ENCODE results near the gene GRAP2.

The GRAP2 gene

GRCh38 chr22:39908737-39909136 is 7.9 kb downstream of the GRAP2 start:
- H3K4me1 ChIP-seq (ENCODE audit: control insufficient read depth in 1 of 2, insufficient read depth in 2 of 2, low read length in 2 of 2): no peaks in the 10 kb centered on the region
- no peak overlapping the region for H3K9ac ChIP-seq (ENCODE audit: low read depth in 1 of 2, low read length in 2 of 2)
- no peaks in the 10 kb centered on the region for H3K36me3 ChIP-seq (ENCODE audit: control insufficient read depth in 1 of 2, insufficient read depth in 2 of 2, low read length in 2 of 2)
- no peaks in the 10 kb centered on the region for H3K9me3 ChIP-seq (ENCODE audit: control insufficient read depth in 1 of 2, low read length in 2 of 2)
- H3K4me3 ChIP-seq (ENCODE audit: low read depth in 1 of 2, low read length in 2 of 2): no peak overlapping the region
- H3K27ac ChIP-seq (ENCODE audit: low read depth, low read length): no peak overlapping the region
- no peaks in the 10 kb centered on the region for H3K27me3 ChIP-seq (ENCODE audit: control insufficient read depth in 1 of 2, insufficient read depth in 2 of 2, low read length in 2 of 2)

GRCh38 chr22:39910876-39911613 is 10.2 kb downstream of the GRAP2 start:
- no peaks in the 10 kb centered on the region for H3K27me3 ChIP-seq (ENCODE audit: control insufficient read depth in 1 of 2, insufficient read depth in 2 of 2, low read length in 2 of 2)

GRCh38 chr22:39913321-39913720 is 12.4 kb downstream of the GRAP2 start:
- no peak overlapping the region for H3K4me3 ChIP-seq (ENCODE audit: low read depth in 1 of 2, low read length in 2 of 2)
- H3K36me3 ChIP-seq (ENCODE audit: control insufficient read depth in 1 of 2, insufficient read depth in 2 of 2, low read length in 2 of 2): no peaks in the 10 kb centered on the region
- no peaks in the 10 kb centered on the region for H3K4me1 ChIP-seq (ENCODE audit: control insufficient read depth in 1 of 2, insufficient read depth in 2 of 2, low read length in 2 of 2)
- no peaks in the 10 kb centered on the region for H3K9me3 ChIP-seq (ENCODE audit: control insufficient read depth in 1 of 2, low read length in 2 of 2)
- no peak overlapping the region for H3K9ac ChIP-seq (ENCODE audit: low read depth in 1 of 2, low read length in 2 of 2)
- no peak overlapping the region for H3K27ac ChIP-seq (ENCODE audit: low read depth, low read length)
- no peaks in the 10 kb centered on the region for H3K27me3 ChIP-seq (ENCODE audit: control insufficient read depth in 1 of 2, insufficient read depth in 2 of 2, low read length in 2 of 2)

More at GRCh38 chr22:39910876-39911613, 10.2 kb downstream of the GRAP2 start:
- Histone ChIP-seq H3K36me3 (ENCODE audit: control insufficient read depth in 1 of 2, insufficient read depth in 2 of 2, low read length in 2 of 2) (no peaks in the 10 kb centered on the region), H3K9ac (ENCODE audit: low read depth in 1 of 2, low read length in 2 of 2) (no peak overlapping the region), H3K27ac (ENCODE audit: low read depth, low read length) (no peak overlapping the region), H3K9me3 (ENCODE audit: control insufficient read depth in 1 of 2, low read length in 2 of 2) (no peaks in the 10 kb centered on the region), H3K4me1 (ENCODE audit: control insufficient read depth in 1 of 2, insufficient read depth in 2 of 2, low read length in 2 of 2) (no peaks in the 10 kb centered on the region), H3K4me3 (ENCODE audit: low read depth in 1 of 2, low read length in 2 of 2) (no peak overlapping the region)

- Histone ChIP-seq H3K9ac (ENCODE audit: low read depth in 1 of 2, low read length in 2 of 2) (no peak overlapping the region), H3K4me1 (ENCODE audit: control insufficient read depth in 1 of 2, insufficient read depth in 2 of 2, low read length in 2 of 2) (no peaks in the 10 kb centered on the region), H3K9me3 (ENCODE audit: control insufficient read depth in 1 of 2, low read length in 2 of 2) (no peaks in the 10 kb centered on the region), H3K27ac (ENCODE audit: low read depth, low read length) (no peak overlapping the region), H3K27me3 (ENCODE audit: control insufficient read depth in 1 of 2, insufficient read depth in 2 of 2, low read length in 2 of 2) (no peaks in the 10 kb centered on the region), H3K36me3 (ENCODE audit: control insufficient read depth in 1 of 2, insufficient read depth in 2 of 2, low read length in 2 of 2) (no peaks in the 10 kb centered on the region), H3K4me3 (ENCODE audit: low read depth in 1 of 2, low read length in 2 of 2) (no peak overlapping the region)
Observed at GRCh38 chr22:39913886-39914285, 13.0 kb downstream of the GRAP2 start.

- Histone ChIP-seq H3K4me3 (ENCODE audit: low read depth in 1 of 2, low read length in 2 of 2) (no peak overlapping the region), H3K27ac (ENCODE audit: low read depth, low read length) (no peak overlapping the region), H3K4me1 (ENCODE audit: control insufficient read depth in 1 of 2, insufficient read depth in 2 of 2, low read length in 2 of 2) (no peaks in the 10 kb centered on the region)
Observed at GRCh38 chr22:39914584-39914983, 13.7 kb downstream of the GRAP2 start.

GRCh38 chr22:39915295-39915726 is 14.4 kb downstream of the GRAP2 start:
- no peak overlapping the region for H3K9ac ChIP-seq (ENCODE audit: low read depth in 1 of 2, low read length in 2 of 2)
- no peaks in the 10 kb centered on the region for H3K9me3 ChIP-seq (ENCODE audit: control insufficient read depth in 1 of 2, low read length in 2 of 2)
- H3K27ac ChIP-seq (ENCODE audit: low read depth, low read length): no peak overlapping the region
- peaks cover 3 to 7% of the 10 kb centered on the region in 2 donors for H3K27me3 ChIP-seq (ENCODE audit: control insufficient read depth in 1 of 2, insufficient read depth in 2 of 2, low read length in 2 of 2)
- no peaks in the 10 kb centered on the region for H3K36me3 ChIP-seq (ENCODE audit: control insufficient read depth in 1 of 2, insufficient read depth in 2 of 2, low read length in 2 of 2)
- no peak overlapping the region for H3K4me3 ChIP-seq (ENCODE audit: low read depth in 1 of 2, low read length in 2 of 2)
- H3K4me1 ChIP-seq (ENCODE audit: control insufficient read depth in 1 of 2, insufficient read depth in 2 of 2, low read length in 2 of 2): no peaks in the 10 kb centered on the region

More at GRCh38 chr22:39914584-39914983, 13.7 kb downstream of the GRAP2 start:
- Histone ChIP-seq H3K27me3 (ENCODE audit: control insufficient read depth in 1 of 2, insufficient read depth in 2 of 2, low read length in 2 of 2) (peaks cover 0 to under 1% of the 10 kb centered on the region in 2 donors), H3K9me3 (ENCODE audit: control insufficient read depth in 1 of 2, low read length in 2 of 2) (no peaks in the 10 kb centered on the region), H3K36me3 (ENCODE audit: control insufficient read depth in 1 of 2, insufficient read depth in 2 of 2, low read length in 2 of 2) (no peaks in the 10 kb centered on the region), H3K9ac (ENCODE audit: low read depth in 1 of 2, low read length in 2 of 2) (no peak overlapping the region)

- Histone ChIP-seq H3K27ac (ENCODE audit: low read depth, low read length) (no peak overlapping the region), H3K27me3 (ENCODE audit: control insufficient read depth in 1 of 2, insufficient read depth in 2 of 2, low read length in 2 of 2) (peaks cover 3 to 9% of the 10 kb centered on the region in 2 donors), H3K9me3 (ENCODE audit: control insufficient read depth in 1 of 2, low read length in 2 of 2) (no peaks in the 10 kb centered on the region), H3K4me3 (ENCODE audit: low read depth in 1 of 2, low read length in 2 of 2) (no peak overlapping the region), H3K4me1 (ENCODE audit: control insufficient read depth in 1 of 2, insufficient read depth in 2 of 2, low read length in 2 of 2) (no peaks in the 10 kb centered on the region), H3K9ac (ENCODE audit: low read depth in 1 of 2, low read length in 2 of 2) (no peak overlapping the region), H3K36me3 (ENCODE audit: control insufficient read depth in 1 of 2, insufficient read depth in 2 of 2, low read length in 2 of 2) (no peaks in the 10 kb centered on the region)
Observed at GRCh38 chr22:39916496-39916895, 15.6 kb downstream of the GRAP2 start.

GRCh38 chr22:39917197-39917643 is 16.3 kb downstream of the GRAP2 start:
- H3K9ac ChIP-seq (ENCODE audit: low read depth in 1 of 2, low read length in 2 of 2): no peak overlapping the region
- H3K4me3 ChIP-seq (ENCODE audit: low read depth in 1 of 2, low read length in 2 of 2): no peak overlapping the region
- H3K36me3 ChIP-seq (ENCODE audit: control insufficient read depth in 1 of 2, insufficient read depth in 2 of 2, low read length in 2 of 2): no peaks in the 10 kb centered on the region
- no peaks in the 10 kb centered on the region for H3K4me1 ChIP-seq (ENCODE audit: control insufficient read depth in 1 of 2, insufficient read depth in 2 of 2, low read length in 2 of 2)
- no peak overlapping the region for H3K27ac ChIP-seq (ENCODE audit: low read depth, low read length)
- H3K9me3 ChIP-seq (ENCODE audit: control insufficient read depth in 1 of 2, low read length in 2 of 2): no peaks in the 10 kb centered on the region
- peaks cover 3 to 9% of the 10 kb centered on the region in 2 donors for H3K27me3 ChIP-seq (ENCODE audit: control insufficient read depth in 1 of 2, insufficient read depth in 2 of 2, low read length in 2 of 2)

GRCh38 chr22:39917776-39918495 is 17.1 kb downstream of the GRAP2 start:
- no peaks in the 10 kb centered on the region for H3K36me3 ChIP-seq (ENCODE audit: control insufficient read depth in 1 of 2, insufficient read depth in 2 of 2, low read length in 2 of 2)

GRCh38 chr22:39920134-39920743 is 19.4 kb downstream of the GRAP2 start:
- Histone ChIP-seq H3K4me1 (ENCODE audit: control insufficient read depth in 1 of 2, insufficient read depth in 2 of 2, low read length in 2 of 2) (peaks cover 0 to 4% of the 10 kb centered on the region in 2 donors), H3K9ac (ENCODE audit: low read depth in 1 of 2, low read length in 2 of 2) (no peak overlapping the region), H3K27me3 (ENCODE audit: control insufficient read depth in 1 of 2, insufficient read depth in 2 of 2, low read length in 2 of 2) (peaks cover 3 to 9% of the 10 kb centered on the region in 2 donors), H3K36me3 (ENCODE audit: control insufficient read depth in 1 of 2, insufficient read depth in 2 of 2, low read length in 2 of 2) (no peaks in the 10 kb centered on the region), H3K27ac (ENCODE audit: low read depth, low read length) (no peak overlapping the region), H3K9me3 (ENCODE audit: control insufficient read depth in 1 of 2, low read length in 2 of 2) (no peaks in the 10 kb centered on the region), H3K4me3 (ENCODE audit: low read depth in 1 of 2, low read length in 2 of 2) (no peak overlapping the region)

More at GRCh38 chr22:39917776-39918495, 17.1 kb downstream of the GRAP2 start:
- Histone ChIP-seq H3K9me3 (ENCODE audit: control insufficient read depth in 1 of 2, low read length in 2 of 2) (no peaks in the 10 kb centered on the region), H3K27me3 (ENCODE audit: control insufficient read depth in 1 of 2, insufficient read depth in 2 of 2, low read length in 2 of 2) (peaks cover 3 to 9% of the 10 kb centered on the region in 2 donors), H3K4me3 (ENCODE audit: low read depth in 1 of 2, low read length in 2 of 2) (no peak overlapping the region), H3K4me1 (ENCODE audit: control insufficient read depth in 1 of 2, insufficient read depth in 2 of 2, low read length in 2 of 2) (no peaks in the 10 kb centered on the region), H3K9ac (ENCODE audit: low read depth in 1 of 2, low read length in 2 of 2) (no peak overlapping the region), H3K27ac (ENCODE audit: low read depth, low read length) (no peak overlapping the region)
